NAMALWA (cell line): ENCODE measurements around the gene EXT2.

ENCODE experiments used
- DNase-seq: peaks from one replicate; pipeline ENCODE4 v3.0.0-alpha.2; 2015; ENCODE audit warnings: low spot score

Gene EXT2

GRCh38 chr11:44095506-44096359 is at the start of gene EXT2:
Gene EXT2, plus strand, starts transcription at chr11:44095678. Its CDS starts 12,035 bp downstream, at chr11:44107713.
- peak; percentile 86 for DNase-seq

GRCh38 chr11:44046182-44046581 is 49.3 kb upstream of the EXT2 start:
- DNase-seq: no peak

GRCh38 chr11:44047298-44047697 is 48.2 kb upstream of the EXT2 start:
- DNase-seq: no peak

GRCh38 chr11:44047931-44048431 is 47.5 kb upstream of the EXT2 start, which contains the start of gene ACCSL:
Gene ACCSL, plus strand, starts transcription at chr11:44047981. Its CDS starts 56 bp downstream, at chr11:44048037.
- no peak for DNase-seq

GRCh38 chr11:44049832-44050231 is 45.6 kb upstream of the EXT2 start:
- no peak for DNase-seq

GRCh38 chr11:44051171-44051570 is 44.3 kb upstream of the EXT2 start:
- DNase-seq: no peak

- no peak for DNase-seq
Measured at GRCh38 chr11:44057340-44057739, 38.1 kb upstream of the EXT2 start.

- DNase-seq: no peak
Measured at GRCh38 chr11:44058275-44058674, 37.2 kb upstream of the EXT2 start.

GRCh38 chr11:44065161-44065661 is 30.3 kb upstream of the EXT2 start:
- no peak for DNase-seq

GRCh38 chr11:44065841-44066731 is 29.4 kb upstream of the EXT2 start, which contains the start of gene ACCS:
Gene ACCS, plus strand, starts transcription at chr11:44066270. Its CDS starts 1,358 bp downstream, at chr11:44067628.
- no peak for DNase-seq

GRCh38 chr11:44066732-44067141 is 28.7 kb upstream of the EXT2 start:
- DNase-seq: no peak

- no peak for DNase-seq
Measured at GRCh38 chr11:44067266-44067665, 28.2 kb upstream of the EXT2 start.

- no peak for DNase-seq
Measured at GRCh38 chr11:44068180-44068579, 27.3 kb upstream of the EXT2 start.

GRCh38 chr11:44071157-44071556 is 24.3 kb upstream of the EXT2 start:
- DNase-seq: no peak

GRCh38 chr11:44072757-44073658 is 22.5 kb upstream of the EXT2 start:
- no peak for DNase-seq

GRCh38 chr11:44078794-44079193 is 16.7 kb upstream of the EXT2 start:
- no peak for DNase-seq

- DNase-seq: no peak
Measured at GRCh38 chr11:44079376-44079775, 16.1 kb upstream of the EXT2 start.

- no peak for DNase-seq
Measured at GRCh38 chr11:44080951-44081350, 14.5 kb upstream of the EXT2 start.

GRCh38 chr11:44082645-44083044 is 12.8 kb upstream of the EXT2 start:
- no peak for DNase-seq

- no peak for DNase-seq
Measured at GRCh38 chr11:44083433-44083832, 12.0 kb upstream of the EXT2 start.

- no peak for DNase-seq
Measured at GRCh38 chr11:44083906-44084305, 11.6 kb upstream of the EXT2 start.
